ENCODE data around the gene CTPS2.

DNA sequence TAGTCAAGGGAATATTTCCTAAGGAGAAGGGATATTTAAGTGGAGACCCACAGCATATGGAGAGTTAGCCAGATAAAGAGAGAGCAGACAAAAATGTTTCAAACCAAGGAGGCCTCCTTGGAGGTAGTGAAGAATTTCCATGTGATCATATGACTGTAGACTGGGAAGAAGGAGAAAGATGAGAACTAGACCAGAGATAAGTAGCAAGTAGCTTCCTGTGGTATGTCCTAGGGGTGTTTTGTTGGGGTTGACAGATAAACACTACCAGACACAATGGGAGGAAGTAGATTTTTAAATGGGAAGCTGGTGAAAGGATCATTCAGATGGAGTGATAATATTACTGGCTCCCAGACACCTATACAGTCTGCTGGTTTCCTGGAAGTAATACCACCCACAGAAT is 20.5 kb upstream of the CTPS2 start:
- TF ChIP-seq, protein P1, sequence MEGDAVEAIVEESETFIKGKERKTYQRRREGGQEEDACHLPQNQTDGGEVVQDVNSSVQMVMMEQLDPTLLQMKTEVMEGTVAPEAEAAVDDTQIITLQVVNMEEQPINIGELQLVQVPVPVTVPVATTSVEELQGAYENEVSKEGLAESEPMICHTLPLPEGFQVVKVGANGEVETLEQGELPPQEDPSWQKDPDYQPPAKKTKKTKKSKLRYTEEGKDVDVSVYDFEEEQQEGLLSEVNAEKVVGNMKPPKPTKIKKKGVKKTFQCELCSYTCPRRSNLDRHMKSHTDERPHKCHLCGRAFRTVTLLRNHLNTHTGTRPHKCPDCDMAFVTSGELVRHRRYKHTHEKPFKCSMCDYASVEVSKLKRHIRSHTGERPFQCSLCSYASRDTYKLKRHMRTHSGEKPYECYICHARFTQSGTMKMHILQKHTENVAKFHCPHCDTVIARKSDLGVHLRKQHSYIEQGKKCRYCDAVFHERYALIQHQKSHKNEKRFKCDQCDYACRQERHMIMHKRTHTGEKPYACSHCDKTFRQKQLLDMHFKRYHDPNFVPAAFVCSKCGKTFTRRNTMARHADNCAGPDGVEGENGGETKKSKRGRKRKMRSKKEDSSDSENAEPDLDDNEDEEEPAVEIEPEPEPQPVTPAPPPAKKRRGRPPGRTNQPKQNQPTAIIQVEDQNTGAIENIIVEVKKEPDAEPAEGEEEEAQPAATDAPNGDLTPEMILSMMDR (IDR thresholded peaks at IDR 0.05; ENCODE audit: extremely low read depth in 1 of 2, insufficient read depth in 1 of 2, low read depth in 1 of 2, low read length in 2 of 2): no peak
- TF ChIP-seq POLR2A (IDR thresholded peaks at IDR 0.05; ENCODE audit: low read depth, low read length) (no peak), FOS (IDR thresholded peaks at IDR 0.05; ENCODE audit: borderline replicate concordance, insufficient read depth, low read length) (no peak), POLR2AphosphoS5 (IDR thresholded peaks at IDR 0.05; ENCODE audit: insufficient read depth, low read depth, low read length) (no peak), EZH2 (IDR thresholded peaks at IDR 0.05; ENCODE audit: borderline replicate concordance, low read depth, low read length, severe bottlenecking) (no peak), GATA2 (IDR thresholded peaks at IDR 0.05; ENCODE audit: insufficient read depth, insufficient read length, low read depth, low read length) (peak; percentile 42)
- TF ChIP-seq, protein P2, sequence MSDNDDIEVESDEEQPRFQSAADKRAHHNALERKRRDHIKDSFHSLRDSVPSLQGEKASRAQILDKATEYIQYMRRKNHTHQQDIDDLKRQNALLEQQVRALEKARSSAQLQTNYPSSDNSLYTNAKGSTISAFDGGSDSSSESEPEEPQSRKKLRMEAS (IDR thresholded peaks at IDR 0.05; ENCODE audit: insufficient read depth, insufficient read length): no peak

Data from endothelial cell of umbilical vein (primary cell).